Subcutaneous adipose tissue (tissue), 4 donors: ENCODE measurements around the gene NAP1L1. TPM values are rescaled to one million over a fixed set of nuclear protein-coding genes. Genes with fewer than 3 reads are reported as not detected.

Experiments
- CTCF ChIP-seq: fragments of 450-650 bp; IDR thresholded peaks from one replicate; pipeline ENCODE4 v1.5.1; 2016; ENCODE audit warnings: low read depth, mild to moderate bottlenecking, control low read depth, antibody characterized with exemption, moderate library complexity
- total RNA-seq, 4 donors: library from RNA; depleted of rRNA; stranded (reverse); fragments of >200 nt; gene quantifications; one replicate each; pipeline ENCODE4 v1.1.0, GENCODE V29; 2016

Gene NAP1L1
- total RNA-seq, 4 donors from 2014 or later: 434 to 738 (median 574) TPM

DNA sequence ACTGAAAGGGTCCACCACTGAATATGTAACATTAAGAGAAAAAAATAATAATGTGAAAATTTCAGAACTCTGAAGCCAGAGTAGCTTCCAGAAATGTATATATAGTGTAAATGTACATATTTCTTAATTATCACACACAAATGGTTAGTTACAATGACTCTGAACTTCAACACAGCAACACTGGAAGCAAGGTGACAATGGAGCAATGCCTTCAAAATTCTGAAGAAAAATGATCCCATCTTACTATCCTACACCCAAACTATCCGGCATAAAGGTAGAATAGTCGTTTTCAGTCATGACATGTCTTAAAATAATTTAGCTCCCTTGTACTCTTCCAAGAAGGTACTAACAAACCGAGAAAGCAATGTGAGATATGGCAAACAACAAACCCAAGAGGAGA lies 11.9 kb downstream of the NAP1L1 start:
- no peak for TF ChIP-seq CTCF

DNA sequence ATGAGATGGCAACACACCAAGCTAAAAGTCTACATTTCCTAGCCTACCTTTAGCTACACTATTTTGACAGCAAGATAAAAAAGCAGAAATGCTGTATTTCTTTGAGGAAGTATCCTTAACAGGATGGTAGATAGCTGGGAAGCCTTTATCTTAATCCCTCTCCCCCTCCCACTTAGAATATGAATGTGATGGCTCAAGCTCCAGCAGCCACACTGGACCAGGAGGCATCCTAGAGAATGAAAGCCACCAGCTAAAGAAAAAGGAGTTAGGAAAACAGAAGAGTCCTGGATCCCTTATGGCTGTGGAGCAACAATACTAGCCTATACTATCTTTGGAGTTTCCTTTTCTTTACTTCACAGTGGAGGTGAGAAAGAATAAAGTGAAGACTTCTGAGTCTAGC lies 15.1 kb downstream of the NAP1L1 start:
- TF ChIP-seq CTCF: no peak

- no peak for TF ChIP-seq CTCF
Measured at GRCh38 chr12:76065917-76066316, 18.6 kb downstream of the NAP1L1 start.

DNA sequence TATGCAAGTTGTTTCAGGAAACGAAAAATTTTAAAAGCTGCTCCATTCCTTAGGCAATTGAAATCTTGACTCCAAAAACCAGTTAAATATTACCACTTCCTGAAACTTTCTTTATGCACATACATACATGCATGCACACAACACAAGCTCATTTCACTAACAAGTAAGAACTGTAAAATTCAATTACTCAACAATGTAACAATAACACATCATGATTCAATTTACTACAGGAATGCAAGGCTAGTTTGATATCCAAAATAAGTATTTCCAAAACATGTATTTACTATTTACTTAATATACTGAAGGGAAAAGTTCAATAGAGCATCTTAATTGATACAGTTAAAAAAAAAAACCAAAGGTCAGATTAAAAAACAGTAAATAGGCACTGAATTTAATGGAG lies 19.6 kb downstream of the NAP1L1 start:
- no peak for TF ChIP-seq CTCF

- TF ChIP-seq CTCF: no peak
Measured at GRCh38 chr12:76060111-76060510, 24.4 kb downstream of the NAP1L1 start.

GRCh38 chr12:76057326-76057725 lies 27.2 kb downstream of the NAP1L1 start:
- TF ChIP-seq CTCF: no peak

GRCh38 chr12:76055393-76055792 lies 29.1 kb downstream of the NAP1L1 start:
- TF ChIP-seq CTCF: no peak
